ENCODE measurements around the gene RHBG.

RHBG gene

DNA sequence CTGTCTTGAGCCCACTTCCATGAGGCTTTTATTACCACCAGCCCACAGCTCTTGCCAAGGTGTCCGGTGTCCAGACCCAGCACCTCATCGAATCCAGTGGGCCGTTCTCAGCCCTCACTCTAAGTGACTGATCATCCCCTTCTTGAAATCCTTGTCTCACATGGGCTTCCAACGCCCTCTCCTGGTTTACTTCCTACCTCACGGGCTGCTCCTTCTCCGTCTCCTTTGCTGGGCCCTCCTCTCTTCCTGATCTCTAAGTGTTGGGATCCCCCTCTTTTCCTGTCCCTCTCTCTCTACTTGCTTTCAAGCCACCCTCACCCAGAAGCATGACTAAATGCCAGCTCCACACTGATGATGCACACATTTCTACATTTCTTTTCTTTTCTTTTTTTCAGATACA lies 9.0 kb upstream of the RHBG start:
- in situ Hi-C loops (cut with MboI; ENCODE audit: low sequenced_read_pairs), result no loop called here

DNA sequence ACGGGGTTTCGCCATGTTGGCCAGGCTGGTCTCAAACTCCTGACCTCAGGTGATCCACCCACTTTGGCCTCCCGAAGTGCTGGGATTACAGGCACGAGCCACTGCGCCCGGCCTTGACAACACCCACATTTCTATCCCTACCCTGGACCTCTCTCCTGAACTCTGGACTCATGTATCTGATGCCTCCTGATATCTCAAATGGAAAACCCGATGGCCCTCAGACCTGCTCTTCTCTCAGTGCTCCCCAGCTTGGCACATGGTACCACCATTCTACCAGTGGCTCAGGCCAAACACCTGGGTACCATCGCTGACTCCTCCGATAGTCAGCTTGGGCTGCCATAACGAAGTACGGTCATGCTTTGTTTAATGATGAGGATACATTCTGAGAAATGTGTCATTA lies 8.5 kb upstream of the RHBG start:
- in situ Hi-C loops (cut with MboI; ENCODE audit: low sequenced_read_pairs), result no loop called here

DNA sequence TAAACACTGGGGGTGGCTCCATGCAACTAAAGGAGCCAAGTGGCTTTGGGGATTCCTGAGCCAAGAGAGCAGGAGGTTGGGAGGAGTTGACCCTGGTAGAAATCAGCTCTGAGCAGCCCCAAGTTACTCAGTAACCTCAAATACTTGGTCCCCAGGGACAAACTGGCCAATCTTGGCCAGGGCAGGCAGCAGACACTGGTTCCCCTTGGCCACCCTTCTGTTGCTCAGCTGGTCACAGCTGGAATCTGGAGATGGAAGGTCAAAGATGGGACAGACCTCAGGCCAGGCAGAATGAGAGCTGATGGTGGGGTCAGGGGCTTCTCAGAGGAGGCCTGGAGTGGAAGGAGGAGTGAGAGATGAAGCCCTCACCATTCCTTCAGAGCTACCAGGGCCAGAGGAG lies 3.3 kb upstream of the RHBG start:
- in situ Hi-C loops (cut with MboI; ENCODE audit: low sequenced_read_pairs), result no loop called here

DNA sequence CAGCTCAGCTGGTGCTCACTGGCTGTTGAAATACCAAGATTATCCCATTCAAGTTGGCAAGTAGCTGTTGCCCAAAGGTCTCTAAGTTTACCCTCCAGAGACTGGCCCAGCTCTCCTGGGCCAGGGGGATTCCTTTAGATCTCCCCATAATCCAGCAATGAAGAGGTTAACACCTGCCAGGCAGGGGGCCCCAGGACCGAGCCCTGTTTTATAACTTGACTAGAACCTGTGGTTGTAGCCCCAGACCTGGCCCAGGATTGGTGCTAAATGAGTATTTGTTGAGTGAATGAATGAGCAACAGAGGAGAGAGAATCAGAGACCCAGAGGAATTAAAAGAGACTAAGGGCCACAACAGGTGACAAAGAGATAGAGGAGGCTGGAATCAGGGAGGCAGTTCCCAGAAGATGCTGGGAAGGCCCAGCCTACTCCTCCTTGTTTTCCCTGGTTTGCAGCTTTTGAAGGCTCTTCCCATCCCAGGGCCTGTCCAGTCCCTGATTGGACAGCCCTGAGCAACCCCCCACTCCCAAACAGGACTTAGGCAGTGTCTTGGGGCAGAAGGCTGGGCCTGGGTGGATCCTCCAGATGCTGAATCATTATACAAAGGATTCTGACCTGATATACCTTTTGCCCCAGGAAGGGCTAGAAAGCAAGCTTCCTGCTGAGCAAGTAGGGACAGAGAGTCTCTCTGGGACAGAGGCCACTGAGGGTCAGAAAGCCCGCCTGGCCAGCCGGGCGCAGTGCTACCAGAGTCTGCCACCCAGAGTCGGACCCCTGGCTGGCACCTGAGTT lies 2.4 kb upstream of the RHBG start:
- in situ Hi-C loops (cut with MboI; ENCODE audit: low sequenced_read_pairs), result no loop called here

DNA sequence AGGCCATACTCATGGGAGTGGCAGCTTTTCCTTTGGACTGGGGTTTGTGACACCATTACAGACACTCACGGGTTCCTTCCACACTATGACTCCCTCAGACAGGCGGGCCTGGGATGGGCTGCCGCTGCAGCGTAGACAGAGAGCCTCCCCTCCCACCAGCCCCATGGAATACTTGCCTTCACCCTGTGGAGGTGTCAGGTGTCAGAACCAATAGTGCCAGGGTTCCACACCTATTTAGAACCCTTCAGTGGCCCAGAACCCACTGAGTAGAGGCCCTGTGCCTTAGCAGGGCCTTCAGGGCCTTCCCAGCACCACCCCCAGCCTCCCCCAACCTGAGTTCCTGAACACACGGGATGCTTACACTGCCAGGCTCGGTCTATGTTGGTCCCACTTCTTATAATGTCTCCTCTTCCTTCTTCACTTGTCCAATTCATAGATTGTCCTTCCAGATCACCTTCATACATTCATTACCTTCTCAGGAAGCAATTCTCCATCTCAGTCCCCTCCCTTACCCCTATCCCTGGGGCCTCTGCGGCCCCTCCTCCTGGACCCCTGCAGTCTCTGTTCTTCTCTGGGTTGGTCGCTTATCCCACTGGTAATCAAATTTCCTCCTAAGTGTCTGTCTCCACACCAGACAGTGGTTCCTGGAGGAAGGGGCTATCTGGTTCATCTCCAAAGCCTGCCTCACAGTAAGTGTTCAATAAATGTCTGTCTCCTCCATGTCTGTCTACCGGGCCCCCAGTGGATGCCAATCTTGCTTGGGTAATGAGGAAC lies 1.4 kb upstream of the RHBG start:
- in situ Hi-C loops (cut with MboI; ENCODE audit: low sequenced_read_pairs), result no loop called here

DNA sequence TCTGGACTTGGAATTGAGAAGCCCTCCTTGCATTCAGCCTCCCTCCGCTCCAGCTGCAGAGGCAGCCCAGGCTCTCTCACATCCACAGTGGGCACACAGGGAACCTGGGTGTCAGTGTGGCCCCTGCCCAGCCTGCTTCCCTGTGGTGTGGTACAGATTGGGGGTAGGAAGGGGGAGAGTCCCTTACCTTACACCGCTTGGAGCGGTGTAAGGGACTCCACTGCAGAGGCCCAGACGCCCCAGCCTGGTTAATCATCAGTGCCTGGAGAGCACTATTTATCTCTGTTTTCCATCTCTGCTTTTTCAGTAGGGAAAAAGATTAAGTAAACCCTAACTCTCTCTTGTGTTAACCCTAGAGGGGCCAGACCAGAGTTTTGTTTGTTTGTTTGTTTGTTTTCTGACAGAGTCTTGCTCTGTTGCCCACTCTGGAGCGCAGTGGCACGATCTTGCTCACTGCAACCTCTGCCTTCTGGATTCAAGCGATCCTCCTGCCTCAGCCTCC lies 803 bp upstream of the RHBG start:
- in situ Hi-C loops (cut with MboI; ENCODE audit: low sequenced_read_pairs), result no loop called here

DNA sequence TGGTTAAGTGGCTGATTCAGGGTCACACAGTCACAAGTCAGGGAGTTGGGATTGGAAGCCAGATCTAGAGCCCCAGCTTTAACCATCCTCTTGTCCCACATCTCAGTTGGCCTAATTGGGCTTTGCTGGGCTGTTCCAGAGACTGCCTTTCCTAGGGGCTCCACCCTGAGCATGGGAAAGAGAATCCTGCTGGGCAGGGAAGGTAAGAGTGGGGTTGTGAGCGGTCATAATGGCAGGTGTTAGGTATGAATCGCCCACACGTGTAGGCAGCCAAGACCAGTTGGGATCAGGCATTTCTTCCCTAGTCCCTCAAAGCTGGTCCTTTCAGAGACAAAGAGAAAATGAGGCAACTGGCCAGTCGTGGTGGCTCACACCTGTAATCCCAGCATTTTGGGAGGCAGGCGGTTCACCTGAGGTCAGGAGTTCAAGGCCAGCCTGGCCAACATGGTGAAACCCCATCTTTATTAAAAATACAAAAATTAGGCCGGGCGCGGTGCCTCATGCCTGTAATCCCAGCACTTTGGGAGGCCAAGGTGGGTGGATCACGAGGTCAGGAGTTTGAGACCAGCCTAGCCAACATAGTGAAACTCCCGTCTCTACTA lies 775 bp downstream of the RHBG start:
- in situ Hi-C loops (cut with MboI; ENCODE audit: low sequenced_read_pairs), result loop anchor here (10.0 kb wide), 1 partner anchor 245 kb away; the partner anchor contains the start of gene HAPLN2

DNA sequence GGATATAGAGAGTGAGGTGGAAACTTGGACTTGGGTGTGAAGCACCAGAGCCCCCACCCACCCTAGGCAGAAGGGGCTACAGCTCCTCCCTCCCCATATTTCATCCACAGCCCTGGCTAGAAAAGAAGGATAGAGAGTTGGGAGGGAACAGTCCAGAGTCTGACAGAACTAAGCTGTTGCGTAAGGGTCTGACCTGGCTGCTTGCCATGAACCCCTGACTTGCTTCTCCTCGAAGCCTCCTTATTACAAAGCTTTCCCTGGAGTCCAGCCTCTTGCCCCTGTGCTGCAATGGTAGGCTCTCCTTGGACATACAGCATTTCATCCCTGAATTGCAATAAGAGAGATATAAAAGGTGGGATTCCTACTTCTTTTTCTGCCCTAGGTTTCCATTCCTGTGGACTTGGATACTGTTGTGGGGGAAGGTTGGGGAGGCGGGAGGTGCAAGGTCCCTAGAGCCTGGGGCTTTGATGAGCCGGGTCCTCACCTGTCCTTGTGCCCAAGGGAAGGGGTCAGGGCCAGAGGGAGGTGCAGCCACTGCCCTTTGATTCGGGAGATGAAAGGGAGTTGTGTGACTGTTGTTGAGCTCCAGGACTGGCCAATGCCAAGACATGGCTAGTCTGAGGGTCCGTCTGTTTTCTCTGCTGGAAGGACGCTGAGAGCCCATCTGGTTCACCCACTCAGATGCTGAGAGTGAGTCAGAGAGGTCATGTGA lies 2.7 kb downstream of the RHBG start:
- in situ Hi-C loops (cut with MboI; ENCODE audit: low sequenced_read_pairs), result loop anchor here (10.0 kb wide), 1 partner anchor 243 kb away; the partner anchor contains the start of gene HAPLN2

DNA sequence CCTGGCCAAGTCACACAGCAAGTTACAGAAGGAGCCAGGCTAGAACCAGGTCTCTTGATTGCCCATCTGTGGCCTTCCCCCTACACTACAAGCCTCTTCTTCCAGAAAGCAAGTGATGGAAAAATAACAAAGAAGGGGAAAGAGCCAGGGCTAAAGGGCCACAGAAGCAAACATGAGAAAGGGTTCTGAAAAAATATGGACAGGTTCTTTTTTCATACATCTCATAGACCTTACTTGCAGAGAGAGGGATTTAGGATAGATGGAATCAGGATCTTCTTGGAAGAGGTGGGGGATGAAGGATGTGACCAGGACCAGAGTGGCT lies 3.2 kb downstream of the RHBG start:
- in situ Hi-C loops (cut with MboI; ENCODE audit: low sequenced_read_pairs), result loop anchor here (10.0 kb wide), 1 partner anchor 243 kb away; the partner anchor contains the start of gene HAPLN2

DNA sequence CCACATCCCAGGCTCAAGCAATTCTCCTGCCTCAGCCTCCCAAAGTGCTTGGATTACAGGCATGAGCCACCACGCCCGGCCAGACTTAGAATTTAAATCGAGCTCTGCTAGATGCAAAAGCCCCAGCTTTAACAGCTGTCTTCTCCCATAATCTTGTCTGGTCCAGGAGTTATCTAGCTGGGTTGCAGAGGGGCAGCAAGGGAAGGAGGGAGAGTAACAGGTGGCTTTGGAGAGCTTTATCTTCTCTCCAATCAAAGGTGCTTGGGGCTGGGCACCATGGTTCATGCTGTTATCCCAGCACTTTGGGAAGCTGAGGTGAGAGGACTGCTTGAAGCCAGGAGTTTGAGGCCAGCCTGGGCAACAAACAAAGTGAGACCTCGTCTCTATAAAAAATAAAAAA lies 3.9 kb downstream of the RHBG start:
- in situ Hi-C loops (cut with MboI; ENCODE audit: low sequenced_read_pairs), result loop anchor here (10.0 kb wide), 1 partner anchor 242 kb away; the partner anchor contains the start of gene HAPLN2

DNA sequence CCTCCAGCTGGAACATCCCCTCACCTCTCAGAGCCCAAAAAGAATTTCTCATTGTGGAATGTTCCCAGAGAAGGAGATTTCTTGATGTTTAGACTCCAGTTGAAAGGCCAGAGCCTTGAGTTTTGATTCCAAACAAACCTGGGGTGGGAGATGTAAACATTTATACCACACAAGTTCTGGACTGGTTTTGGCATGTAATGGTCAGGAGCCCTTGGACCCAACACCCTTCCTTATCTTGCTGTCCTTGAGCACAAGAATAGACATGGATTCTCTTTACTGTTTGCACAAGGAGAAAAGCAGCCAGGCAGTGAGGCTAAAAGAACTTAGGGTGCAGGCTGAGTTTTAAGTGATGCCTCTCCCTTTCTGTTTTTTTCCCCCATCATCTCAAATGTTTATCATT lies 4.5 kb downstream of the RHBG start:
- in situ Hi-C loops (cut with MboI; ENCODE audit: low sequenced_read_pairs), result loop anchor here (10.0 kb wide), 1 partner anchor 241 kb away; the partner anchor contains the start of gene HAPLN2

DNA sequence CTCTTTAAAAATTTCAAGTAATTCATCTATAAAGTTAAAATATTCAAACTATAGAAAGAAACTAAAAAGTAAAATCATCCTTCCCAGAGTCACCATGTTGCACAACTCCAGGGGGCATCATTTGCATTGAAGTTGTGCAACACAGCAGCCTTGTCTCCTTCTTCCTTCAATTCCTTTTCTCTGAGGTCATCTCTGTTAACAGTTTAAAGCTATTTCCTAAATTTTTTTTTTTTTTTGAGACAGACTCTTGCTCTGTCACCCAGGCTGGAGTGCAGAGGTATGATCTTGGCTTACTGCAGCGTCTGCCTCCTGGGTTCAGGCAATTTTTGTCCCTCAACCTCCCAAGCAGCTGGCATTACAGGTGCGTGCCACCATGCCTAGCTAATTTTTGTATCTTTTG lies 7.1 kb downstream of the RHBG start:
- in situ Hi-C loops (cut with MboI; ENCODE audit: low sequenced_read_pairs), result loop anchor here (10.0 kb wide), 1 partner anchor 239 kb away; the partner anchor contains the start of gene HAPLN2

DNA sequence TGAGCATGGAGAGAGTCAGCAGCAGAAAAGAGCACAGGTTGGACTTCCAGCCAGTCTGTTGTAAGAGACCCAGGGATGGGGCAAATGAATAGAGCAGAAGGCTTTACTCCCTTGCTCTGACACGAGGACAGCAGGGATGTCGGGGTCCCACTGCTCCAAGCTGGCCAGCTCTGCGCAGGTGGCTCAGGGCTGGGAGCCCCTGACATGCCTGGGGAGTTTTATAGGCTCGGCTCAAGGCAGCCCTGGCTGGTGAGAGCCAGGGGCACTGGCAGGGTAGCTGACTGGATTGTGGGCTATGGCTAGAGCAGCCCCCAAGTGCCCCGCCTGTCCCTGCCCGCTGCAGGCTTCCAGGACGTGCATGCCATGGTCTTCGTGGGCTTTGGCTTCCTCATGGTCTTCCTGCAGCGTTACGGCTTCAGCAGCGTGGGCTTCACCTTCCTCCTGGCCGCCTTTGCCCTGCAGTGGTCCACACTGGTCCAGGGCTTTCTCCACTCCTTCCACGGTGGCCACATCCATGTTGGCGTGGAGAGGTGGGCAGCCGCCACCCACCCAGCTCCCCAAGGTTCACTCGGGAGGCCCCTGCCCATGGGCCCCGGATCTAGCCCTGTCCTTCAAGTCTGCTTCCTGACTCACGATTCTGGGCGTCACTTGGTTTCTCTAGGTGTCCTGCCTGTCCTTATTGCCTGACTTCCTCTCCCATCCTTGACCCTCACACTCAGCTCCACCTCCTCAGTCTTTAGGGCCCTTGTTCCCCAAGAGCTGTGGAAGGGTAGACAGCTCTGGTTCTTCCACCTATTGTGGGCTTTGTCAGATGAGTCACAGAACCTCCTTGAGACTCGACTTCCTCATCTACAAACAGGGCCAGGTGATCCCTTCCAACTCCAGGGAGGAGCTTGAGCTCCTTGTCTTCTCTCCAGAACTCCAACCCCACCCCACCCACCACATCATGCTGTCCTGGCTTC lies 8.2 kb downstream of the RHBG start:
- in situ Hi-C loops (cut with MboI; ENCODE audit: low sequenced_read_pairs), result loop anchor here (10.0 kb wide), 1 partner anchor 238 kb away; the partner anchor contains the start of gene HAPLN2

DNA sequence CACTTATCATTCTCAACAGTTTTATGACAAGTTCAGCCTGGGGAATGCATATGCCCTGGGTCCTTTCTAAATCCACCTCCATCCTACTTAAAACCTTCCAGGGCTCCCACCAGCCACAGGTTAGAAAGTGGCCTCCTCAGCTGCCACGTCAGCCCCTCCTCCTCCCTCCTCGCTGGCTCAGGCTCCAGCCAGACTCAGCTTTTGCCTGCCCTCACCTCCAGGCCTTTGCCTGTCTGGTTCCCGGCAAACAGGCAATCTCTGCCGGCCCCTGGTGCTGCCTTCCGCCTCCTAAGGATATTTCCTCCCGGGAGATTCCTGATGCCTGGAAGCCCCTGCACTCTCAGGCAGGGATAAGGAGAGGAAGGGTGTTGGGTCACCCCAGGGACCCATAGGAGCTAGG lies 9.5 kb downstream of the RHBG start:
- in situ Hi-C loops (cut with MboI; ENCODE audit: low sequenced_read_pairs), result loop anchor here (10.0 kb wide), 1 partner anchor 236 kb away; the partner anchor contains the start of gene HAPLN2

DNA sequence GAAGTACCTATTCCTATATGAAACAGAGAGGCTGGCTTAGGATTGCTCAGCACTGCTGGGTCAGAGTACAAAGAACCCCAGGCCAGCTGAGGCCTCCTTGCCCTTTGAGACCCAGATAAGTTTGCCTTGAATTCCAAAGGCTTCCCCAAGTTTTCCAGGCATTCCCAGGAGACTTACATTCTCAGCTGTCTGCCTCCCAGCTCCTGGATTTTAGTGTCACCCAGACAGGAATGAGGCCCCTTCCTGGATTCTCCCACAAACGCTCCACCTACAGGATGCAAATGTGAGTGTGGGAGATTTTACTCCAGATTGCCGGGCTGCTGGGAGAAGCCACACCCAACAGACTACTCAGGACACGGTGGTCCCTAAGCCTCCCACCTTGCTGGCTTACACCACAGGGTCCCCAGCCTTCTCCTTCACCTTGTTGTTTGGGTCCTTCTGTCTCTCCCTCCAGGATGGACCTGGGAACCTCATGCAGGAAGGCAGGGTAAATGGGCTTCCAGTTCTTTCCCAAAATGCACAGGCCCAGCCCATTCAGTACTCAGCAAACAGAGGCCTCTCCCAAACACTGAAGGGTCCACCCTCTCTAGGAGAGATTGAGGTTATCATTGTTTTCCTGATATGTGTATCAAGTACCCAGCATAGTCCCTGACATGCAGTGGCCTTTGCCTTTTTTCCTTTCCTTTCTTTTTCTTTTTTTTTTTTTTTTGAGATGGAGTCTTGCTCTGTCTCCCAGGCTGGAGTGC lies 10.6 kb downstream of the RHBG start:
- in situ Hi-C loops (cut with MboI; ENCODE audit: low sequenced_read_pairs), result loop anchor here (5.0 to 10.0 kb wide), 2 partner anchors 63 to 235 kb away; partner anchors contain the start of gene HAPLN2

DNA sequence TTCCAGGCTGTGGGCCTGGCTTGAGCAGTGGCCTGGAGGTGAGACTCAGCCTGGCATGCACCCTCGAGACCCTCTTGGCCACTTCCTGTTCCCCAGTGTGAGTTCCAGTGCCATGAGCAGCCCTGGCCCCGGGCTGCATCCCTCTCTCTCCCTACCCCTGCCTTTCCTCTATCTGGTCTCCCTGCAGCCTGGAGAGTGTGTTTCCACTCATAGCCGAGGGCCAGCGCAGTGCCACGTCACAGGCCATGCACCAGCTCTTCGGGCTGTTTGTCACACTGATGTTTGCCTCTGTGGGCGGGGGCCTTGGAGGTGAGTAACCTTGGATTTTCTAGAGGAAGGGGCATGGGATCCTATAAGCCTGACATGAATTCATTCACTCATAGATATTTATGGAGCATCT lies 13.6 kb downstream of the RHBG start:
- in situ Hi-C loops (cut with MboI; ENCODE audit: low sequenced_read_pairs), result loop anchor here (5.0 kb wide), 1 partner anchor 60 kb away; no protein-coding TSS in a partner anchor

DNA sequence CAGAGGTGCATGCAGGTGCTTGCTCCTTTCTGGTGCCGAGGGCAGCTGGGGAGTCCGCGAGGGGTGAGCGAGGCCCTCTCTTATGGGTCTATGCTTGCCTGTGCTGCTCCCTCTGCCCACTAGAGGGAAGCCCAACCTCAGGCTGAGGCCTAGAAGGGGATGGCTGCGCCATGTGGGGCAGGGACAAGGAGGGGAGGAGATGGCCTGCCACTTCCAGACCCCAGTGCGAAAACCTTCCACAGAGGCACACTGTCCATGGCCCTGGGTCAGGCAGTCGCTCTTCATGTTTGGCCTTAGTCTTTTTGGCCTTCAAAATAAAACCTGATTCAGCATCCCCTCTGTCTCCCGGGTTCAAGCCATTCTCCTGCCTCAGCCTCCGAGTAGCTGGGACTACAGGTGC lies 14.0 kb downstream of the RHBG start:
- in situ Hi-C loops (cut with MboI; ENCODE audit: low sequenced_read_pairs), result loop anchor here (5.0 kb wide), 1 partner anchor 59 kb away; no protein-coding TSS in a partner anchor

DNA sequence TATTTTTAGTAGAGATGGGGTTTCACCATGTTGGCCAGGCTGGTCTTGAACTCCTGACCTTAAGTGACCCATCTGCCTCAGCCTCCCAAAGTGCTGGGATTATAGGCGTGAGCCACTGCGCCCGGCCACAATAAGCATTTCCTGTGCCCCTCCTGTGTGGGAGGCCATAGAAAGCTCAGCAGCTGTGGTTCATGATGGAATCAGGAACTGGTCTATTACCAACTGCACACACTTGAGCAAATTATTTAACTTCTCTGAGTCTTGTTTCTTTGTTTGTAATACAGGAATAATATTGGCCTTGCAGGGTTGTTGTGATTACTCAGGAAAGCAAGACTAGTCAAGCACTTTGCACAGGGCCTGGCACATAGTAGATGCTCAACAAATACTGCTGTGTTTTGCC lies 15.0 kb downstream of the RHBG start:
- in situ Hi-C loops (cut with MboI; ENCODE audit: low sequenced_read_pairs), result loop anchor here (5.0 kb wide), 1 partner anchor 58 kb away; no protein-coding TSS in a partner anchor

Data from HL-60/S4 (cell line).